Inflammatory macrophage (primary cell): ENCODE measurements around the gene CDC42EP1.

ENCODE experiments used
- DNase-seq, 2 donors: peaks; one replicate each; pipeline ENCODE4 v3.0.0-alpha.2; 2020 to 2022

Gene CDC42EP1

DNA sequence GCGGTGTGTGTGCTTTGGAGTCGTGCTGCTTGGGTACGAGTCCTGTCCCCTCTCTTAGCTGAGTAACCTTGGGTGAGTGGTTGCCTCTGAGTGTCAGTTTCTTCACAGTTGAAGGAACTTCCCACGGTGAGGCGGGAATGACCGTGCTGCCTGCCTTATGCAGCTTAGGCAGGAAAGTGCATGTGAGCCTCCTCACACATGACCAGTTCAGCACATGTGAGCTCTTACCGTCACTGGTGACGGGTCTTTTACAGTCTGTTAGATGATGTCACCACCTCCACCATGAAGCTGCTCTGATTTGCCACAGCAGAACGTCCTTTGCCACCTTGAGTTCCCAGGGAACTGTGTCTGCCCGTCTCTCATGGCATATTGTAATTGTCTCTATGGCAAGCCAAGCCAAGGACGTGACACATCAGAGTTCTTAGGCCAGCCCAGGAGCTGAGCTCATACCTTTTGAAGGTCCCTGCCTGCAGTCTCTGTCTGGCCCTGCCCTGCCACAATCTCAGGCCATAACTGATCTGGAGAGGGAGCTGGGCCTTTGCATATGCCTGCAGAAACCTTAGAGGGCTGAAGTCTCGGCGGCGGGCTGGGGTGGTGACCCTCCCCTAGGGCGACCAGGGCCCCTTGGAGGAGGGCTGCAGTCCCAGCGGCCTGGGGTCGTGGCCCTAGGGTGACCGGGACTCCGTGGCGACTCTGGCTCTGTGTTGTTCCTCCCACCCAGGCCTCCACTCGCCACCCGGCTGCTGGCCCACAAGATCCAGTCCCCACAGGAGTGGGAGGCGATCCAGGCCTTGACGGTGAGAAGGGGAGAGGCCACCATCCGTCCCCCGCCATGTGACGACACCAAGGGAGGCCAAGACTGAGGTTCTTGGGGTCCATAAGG, 56.2 kb downstream of the CDC42EP1 start:
- DNase-seq, result peak; percentile 55 to 76

DNA sequence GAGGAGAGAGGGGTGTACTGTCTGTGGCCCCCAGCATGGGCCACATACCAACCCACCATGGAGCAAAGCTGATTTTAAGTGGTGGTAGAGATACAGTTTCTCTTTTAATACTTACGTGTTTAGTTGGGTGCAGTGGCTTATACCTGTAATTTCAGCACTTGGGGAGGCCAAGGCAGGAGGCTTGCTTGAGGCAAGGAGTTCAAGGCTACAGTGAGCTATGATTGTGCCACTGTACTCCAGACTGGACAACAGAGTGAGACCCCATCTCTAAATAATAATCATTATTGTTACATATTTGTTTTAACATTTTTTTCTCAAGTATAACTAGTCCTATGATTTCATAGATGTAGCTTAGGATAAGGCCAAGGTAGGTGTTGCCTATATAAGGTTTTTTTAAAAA, 57.2 kb downstream of the CDC42EP1 start:
- DNase-seq, result no peak

DNA sequence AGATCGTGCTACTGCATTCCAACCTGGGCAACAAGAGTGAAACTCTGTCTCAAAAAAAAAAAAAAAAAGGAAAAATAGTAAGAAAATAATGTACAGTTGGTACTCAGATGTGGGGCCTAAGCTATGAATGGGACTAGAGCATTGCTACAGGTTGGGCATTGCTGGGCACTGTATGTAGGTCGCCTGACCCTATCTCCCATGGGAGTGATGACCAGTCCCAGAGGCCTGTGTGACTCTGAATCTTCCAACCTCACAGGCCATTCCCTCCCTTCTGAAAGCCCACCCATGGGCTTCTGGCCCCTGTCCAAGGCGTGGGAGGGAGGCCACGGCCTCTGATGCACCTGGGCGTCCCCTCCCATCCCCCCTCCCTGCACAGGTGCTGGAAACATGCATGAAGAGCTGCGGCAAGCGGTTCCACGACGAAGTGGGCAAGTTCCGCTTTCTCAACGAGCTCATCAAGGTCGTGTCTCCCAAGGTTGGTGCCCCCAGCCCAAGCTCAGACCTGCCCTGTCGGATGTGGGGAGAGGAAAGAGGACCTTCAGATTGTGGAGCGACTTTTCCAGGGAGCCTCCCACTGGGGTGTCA, 57.9 kb downstream of the CDC42EP1 start:
- DNase-seq, result no peak

DNA sequence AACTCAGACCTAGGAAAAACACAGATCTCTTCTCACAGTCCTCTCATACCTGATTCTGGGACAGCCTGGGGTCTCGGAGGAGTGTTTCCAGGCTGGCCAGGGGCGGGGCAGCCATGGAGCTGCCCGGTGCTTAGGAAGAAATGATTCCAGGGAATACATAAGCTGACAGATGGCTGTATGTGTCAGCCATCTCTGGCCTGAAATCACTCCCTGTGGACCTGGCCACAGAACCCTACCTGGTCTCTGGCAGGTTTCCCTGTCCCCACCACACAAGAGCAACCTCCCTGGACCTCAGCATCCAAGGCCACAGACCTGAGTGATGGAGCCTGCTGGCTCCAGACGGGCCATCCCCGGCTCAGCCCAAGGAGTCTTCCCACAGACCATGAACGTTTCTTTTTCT, 58.4 kb downstream of the CDC42EP1 start:
- DNase-seq, result no peak
